Spleen (tissue), 7 donors: Measurements from ENCODE around the gene RANBP17.

ENCODE experiments used
- CTCF ChIP-seq, 11 experiments: fragments of 200-600 bp in 7 of 11; fragments of 450-650 bp in 4 of 11; sonication (generic) in 4 of 11; IDR thresholded peaks in 8 of 11; conservative IDR thresholded peaks in 3 of 11; 1 replicate in 7 of 11; 2 replicates in 4 of 11; pipeline versions ENCODE4 v1.4.0 to v1.8.0; 2016 to 2021; ENCODE audit warnings: antibody characterized with exemption in 11 of 11, inconsistent platforms in 4 of 11, mild to moderate bottlenecking in 1 of 11
- POLR2A ChIP-seq, 3 donors: fragments of 450-650 bp; IDR thresholded peaks; one replicate each; pipeline ENCODE4 v1.5.1; 2017; ENCODE audit warnings: antibody characterized with exemption in 3 of 3, mild to moderate bottlenecking in 1 of 3
- donor health status: DM: no; HTN: no; CAD: no; lungs with moderate emphysema.
- donor health status: DM: no; HTN: no; CAD: no.
- donor health status: DM: no; HTN: no; CAD: no.

GRCh38 chr5:170913573-170913972 is 51.8 kb downstream of the RANBP17 start:
- TF ChIP-seq CTCF (IDR thresholded peaks at IDR 0.05 in 8 of 11, conservative IDR thresholded peaks at IDR 0.05 in 3 of 11) (no peak), POLR2A (IDR thresholded peaks at IDR 0.05) (no peak)
